Vagina (tissue), 2 donors: Measurements from ENCODE around the gene PDE5A. TPM values are rescaled to one million over a fixed set of nuclear protein-coding genes. Genes with fewer than 3 reads are reported as not detected.

Experiments used
- DNase-seq, 2 donors: peaks; one replicate each; pipeline ENCODE4 v3.0.0-alpha.2; 2017; ENCODE audit errors: extremely low spot score in 2 of 2
- H3K27ac ChIP-seq: fragments of 200-600 bp; sonication (generic); one replicate; pipeline ENCODE4 v1.5.1; 2019
- H3K27me3 ChIP-seq: fragments of 200-600 bp; sonication (generic); one replicate; pipeline ENCODE4 v1.5.1; 2019
- H3K36me3 ChIP-seq, 2 donors: fragments of 200-600 bp; sonication (generic); one replicate each; pipeline ENCODE4 v1.5.1; 2017 to 2019
- H3K4me1 ChIP-seq: fragments of 200-600 bp; sonication (generic); one replicate; pipeline ENCODE4 v1.5.1; 2019
- H3K4me3 ChIP-seq, 2 donors: fragments of 200-600 bp; sonication (generic); 1 replicate in 1 of 2; 2 replicates in 1 of 2; pipeline ENCODE4 v1.5.1; 2016 to 2019
- H3K9me3 ChIP-seq: fragments of 200-600 bp; sonication (generic); one replicate; pipeline ENCODE4 v1.5.1; 2019
- POLR2A ChIP-seq, 2 donors: fragments of 450-650 bp; IDR thresholded peaks; one replicate each; pipeline ENCODE4 v1.6.1; 2017; ENCODE audit warnings: antibody characterized with exemption in 2 of 2, mild to moderate bottlenecking in 2 of 2, moderate library complexity in 2 of 2
- POLR2AphosphoS5 ChIP-seq, 2 donors: sonication (generic); formaldehyde crosslinking; IDR thresholded peaks; one replicate each; pipeline ENCODE4 v1.9.0; 2017; ENCODE audit warnings: antibody characterized with exemption in 2 of 2, mild to moderate bottlenecking in 2 of 2, low read depth in 1 of 2; ENCODE audit not compliant: insufficient read depth in 1 of 2
- intact Hi-C: fragments of 100-400 bp; cut with DNase I; formaldehyde crosslinking; loops from one replicate; pipeline ENCODE4 v1.15.1; 2023
- total RNA-seq: library from RNA; depleted of rRNA; stranded (reverse); fragments of >200 nt; gene quantifications from one replicate; pipeline ENCODE4 v1.2.3, GENCODE V29; 2016
- TF ChIP-seq, protein P1 (sequence below), 3 experiments: fragments of 450-650 bp in 2 of 3; fragments of 200-600 bp in 1 of 3; sonication (generic) in 1 of 3; IDR thresholded peaks; one replicate each; pipeline ENCODE4 v1.5.1; 2017 to 2019; ENCODE audit warnings: antibody characterized with exemption in 3 of 3, mild to moderate bottlenecking in 2 of 3, moderate library complexity in 2 of 3

Gene PDE5A
- total RNA-seq, 1 donor from 2014 or later = 23.1 TPM

DNA sequence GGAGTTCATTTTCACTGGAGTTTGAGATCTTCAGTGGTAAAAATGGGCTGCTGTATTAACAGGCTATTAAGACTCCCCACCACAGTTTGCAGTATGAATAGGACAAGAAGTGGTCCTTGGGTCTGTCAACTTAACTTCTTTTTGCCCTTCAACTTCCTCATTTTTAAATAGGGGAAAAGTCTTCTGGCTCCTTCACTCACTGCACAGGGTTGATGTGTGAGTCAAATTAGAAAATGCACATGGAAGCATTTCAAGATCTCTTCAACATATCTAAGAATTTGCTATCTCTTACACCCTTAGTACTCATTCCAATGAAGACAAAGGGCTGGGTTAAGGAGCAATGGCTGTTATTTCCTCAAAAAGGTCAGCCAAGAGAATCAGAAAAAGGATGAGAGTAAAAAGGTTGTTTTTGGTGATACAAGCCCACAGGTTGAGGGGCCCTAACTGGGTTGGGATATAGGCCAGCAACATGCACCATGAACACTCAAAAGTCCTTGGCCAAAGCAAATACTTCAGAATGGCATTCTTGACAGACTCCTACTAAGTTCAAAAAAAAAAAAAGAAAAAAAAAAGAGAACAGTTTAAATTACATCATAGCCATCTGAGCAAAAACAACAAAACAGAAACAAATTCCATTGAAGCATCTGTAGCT is 13.4 kb downstream of the PDE5A start:
- DNase-seq = no peak
- TF ChIP-seq POLR2A (IDR thresholded peaks at IDR 0.05) (no peak), POLR2AphosphoS5 (IDR thresholded peaks at IDR 0.05; ENCODE audit: insufficient read depth in 1 of 2, low read depth in 1 of 2) (no peak)
- TF ChIP-seq, protein P1, sequence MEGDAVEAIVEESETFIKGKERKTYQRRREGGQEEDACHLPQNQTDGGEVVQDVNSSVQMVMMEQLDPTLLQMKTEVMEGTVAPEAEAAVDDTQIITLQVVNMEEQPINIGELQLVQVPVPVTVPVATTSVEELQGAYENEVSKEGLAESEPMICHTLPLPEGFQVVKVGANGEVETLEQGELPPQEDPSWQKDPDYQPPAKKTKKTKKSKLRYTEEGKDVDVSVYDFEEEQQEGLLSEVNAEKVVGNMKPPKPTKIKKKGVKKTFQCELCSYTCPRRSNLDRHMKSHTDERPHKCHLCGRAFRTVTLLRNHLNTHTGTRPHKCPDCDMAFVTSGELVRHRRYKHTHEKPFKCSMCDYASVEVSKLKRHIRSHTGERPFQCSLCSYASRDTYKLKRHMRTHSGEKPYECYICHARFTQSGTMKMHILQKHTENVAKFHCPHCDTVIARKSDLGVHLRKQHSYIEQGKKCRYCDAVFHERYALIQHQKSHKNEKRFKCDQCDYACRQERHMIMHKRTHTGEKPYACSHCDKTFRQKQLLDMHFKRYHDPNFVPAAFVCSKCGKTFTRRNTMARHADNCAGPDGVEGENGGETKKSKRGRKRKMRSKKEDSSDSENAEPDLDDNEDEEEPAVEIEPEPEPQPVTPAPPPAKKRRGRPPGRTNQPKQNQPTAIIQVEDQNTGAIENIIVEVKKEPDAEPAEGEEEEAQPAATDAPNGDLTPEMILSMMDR (IDR thresholded peaks at IDR 0.05) = no peak
- Histone ChIP-seq H3K27ac (peak overlapping the region; percentile 28), H3K27me3 (no peaks in the 10 kb centered on the region), H3K36me3 (no peaks in the 10 kb centered on the region), H3K4me1 (peaks cover 56% of the 10 kb centered on the region), H3K4me3 (no peak overlapping the region), H3K9me3 (no peaks in the 10 kb centered on the region)
- intact Hi-C loops = no loop called here

GRCh38 chr4:119604266-119604665 is 24.3 kb downstream of the PDE5A start:
- no peak overlapping the region for H3K27ac ChIP-seq
- H3K4me1 ChIP-seq = peaks cover 16% of the 10 kb centered on the region
- no peak for TF ChIP-seq POLR2A (IDR thresholded peaks at IDR 0.05)
- TF ChIP-seq POLR2AphosphoS5 (IDR thresholded peaks at IDR 0.05; ENCODE audit: insufficient read depth in 1 of 2, low read depth in 1 of 2) = no peak
- TF ChIP-seq, protein P1 (IDR thresholded peaks at IDR 0.05) = no peak
- no peak for DNase-seq
- H3K4me3 ChIP-seq = no peak overlapping the region
- intact Hi-C loops = no loop called here
- H3K27me3 ChIP-seq = no peaks in the 10 kb centered on the region
- no peaks in the 10 kb centered on the region for H3K9me3 ChIP-seq
- no peaks in the 10 kb centered on the region for H3K36me3 ChIP-seq

DNA sequence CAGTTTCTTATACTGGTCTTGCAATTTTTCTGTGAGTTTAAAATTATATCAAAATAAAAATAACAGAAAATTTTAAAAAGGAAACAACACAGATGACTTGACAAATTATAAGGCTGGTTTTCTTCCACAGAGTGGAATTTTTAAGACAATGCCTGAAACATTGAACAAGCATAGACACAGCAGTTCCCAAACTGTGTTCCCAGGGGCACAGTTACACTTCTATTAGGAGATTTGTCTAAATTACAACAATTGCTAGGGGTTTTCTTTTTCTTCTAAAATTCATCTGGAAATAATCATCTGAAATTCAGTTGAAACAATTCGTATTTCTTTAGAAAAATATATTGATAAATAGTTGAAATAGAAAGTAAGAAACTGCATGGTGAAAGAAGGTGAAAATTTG is 26.2 kb downstream of the PDE5A start:
- Histone ChIP-seq H3K4me3 (no peak overlapping the region), H3K27ac (no peak overlapping the region), H3K4me1 (peaks cover 16% of the 10 kb centered on the region), H3K36me3 (no peaks in the 10 kb centered on the region), H3K27me3 (no peaks in the 10 kb centered on the region), H3K9me3 (no peaks in the 10 kb centered on the region)
- TF ChIP-seq POLR2AphosphoS5 (IDR thresholded peaks at IDR 0.05; ENCODE audit: insufficient read depth in 1 of 2, low read depth in 1 of 2) (no peak), POLR2A (IDR thresholded peaks at IDR 0.05) (no peak)
- TF ChIP-seq, protein P1 (IDR thresholded peaks at IDR 0.05) = no peak
- no peak for DNase-seq
- intact Hi-C loops = no loop called here

GRCh38 chr4:119598521-119598920 is 30.1 kb downstream of the PDE5A start:
- DNase-seq = no peak
- Histone ChIP-seq H3K36me3 (no peaks in the 10 kb centered on the region), H3K9me3 (no peaks in the 10 kb centered on the region), H3K4me1 (peaks cover 21% of the 10 kb centered on the region), H3K4me3 (no peak overlapping the region), H3K27me3 (no peaks in the 10 kb centered on the region), H3K27ac (no peak overlapping the region)
- intact Hi-C loops = no loop called here
- TF ChIP-seq, protein P1 (IDR thresholded peaks at IDR 0.05) = no peak
- TF ChIP-seq POLR2AphosphoS5 (IDR thresholded peaks at IDR 0.05; ENCODE audit: insufficient read depth in 1 of 2, low read depth in 1 of 2) = no peak
- no peak for TF ChIP-seq POLR2A (IDR thresholded peaks at IDR 0.05)

DNA sequence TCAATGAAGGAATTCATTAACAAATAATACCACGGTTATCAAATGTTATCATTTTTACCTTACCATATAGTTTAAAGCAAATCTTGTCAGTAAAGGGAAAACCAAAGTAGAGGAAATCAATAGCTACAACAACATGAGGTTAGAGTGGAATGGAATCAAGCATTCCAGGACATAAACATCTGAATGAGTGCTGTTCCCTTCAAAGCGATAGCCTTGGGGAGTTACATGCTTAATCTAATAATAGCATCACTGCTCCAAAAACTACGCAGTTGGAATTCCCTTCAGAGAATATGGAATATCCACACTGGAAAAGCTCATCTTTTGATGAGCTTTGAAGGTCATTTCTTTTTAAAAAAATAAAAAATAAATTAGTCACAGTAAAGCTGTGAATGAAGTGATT is 31.2 kb downstream of the PDE5A start:
- H3K4me3 ChIP-seq = no peak overlapping the region
- TF ChIP-seq POLR2AphosphoS5 (IDR thresholded peaks at IDR 0.05; ENCODE audit: insufficient read depth in 1 of 2, low read depth in 1 of 2) = no peak
- no peak for TF ChIP-seq POLR2A (IDR thresholded peaks at IDR 0.05)
- TF ChIP-seq, protein P1 (IDR thresholded peaks at IDR 0.05) = no peak
- no peak for DNase-seq
- no peaks in the 10 kb centered on the region for H3K27me3 ChIP-seq
- no peak overlapping the region for H3K27ac ChIP-seq
- peaks cover 21% of the 10 kb centered on the region for H3K4me1 ChIP-seq
- H3K9me3 ChIP-seq = no peaks in the 10 kb centered on the region
- no peaks in the 10 kb centered on the region for H3K36me3 ChIP-seq
- intact Hi-C loops = no loop called here
